T47D (cell line): ENCODE measurements around the gene CPNE1.

Source experiments
- DNase-seq, 2 experiments: peaks; one replicate each; pipeline versions ENCODE4 v3.0.0 to v3.0.0-alpha.2; 2011 to 2012; ENCODE audit warnings: low read depth in 1 of 2, low spot score in 1 of 2
- JUND ChIP-seq: IDR thresholded peaks from 2 replicates; pipeline ENCODE4 v1.6.1; 2012; ENCODE audit warnings: low read depth
- in situ Hi-C: cut with HindIII; loops from 2 replicates; pipeline ENCODE4 v1.10.0; 2016; ENCODE audit warnings: low sequenced_read_pairs, low pct_unique_long_range_greater_than_20kb

The CPNE1 gene

DNA sequence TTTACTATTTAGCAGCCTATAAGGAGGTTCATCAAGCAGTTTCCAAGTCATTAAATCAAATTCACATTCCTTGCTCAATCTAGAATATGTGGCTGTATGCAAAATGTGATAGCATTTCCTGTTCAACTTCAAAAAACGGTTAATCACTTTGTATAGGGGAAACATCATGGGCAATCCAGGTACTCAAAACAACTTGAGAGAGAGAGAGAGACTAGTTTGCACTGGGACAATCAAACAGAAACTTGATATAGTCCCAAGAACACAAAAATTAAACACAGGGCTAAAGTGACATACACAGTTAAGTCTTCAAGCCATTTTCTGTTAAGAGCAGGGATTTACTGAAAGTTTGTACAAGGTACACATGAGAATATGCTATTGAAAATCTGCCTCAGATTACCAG is 7.4 kb downstream of the CPNE1 start:
- no peak for TF ChIP-seq JUND
- DNase-seq = no peak
- in situ Hi-C loops = no loop called here

- no peak for DNase-seq
- in situ Hi-C loops = no loop called here
- no peak for TF ChIP-seq JUND
Observed at GRCh38 chr20:35654415-35654814, 10.3 kb downstream of the CPNE1 start.

GRCh38 chr20:35653893-35654292 is 10.8 kb downstream of the CPNE1 start:
- in situ Hi-C loops = no loop called here
- TF ChIP-seq JUND = no peak
- no peak for DNase-seq

DNA sequence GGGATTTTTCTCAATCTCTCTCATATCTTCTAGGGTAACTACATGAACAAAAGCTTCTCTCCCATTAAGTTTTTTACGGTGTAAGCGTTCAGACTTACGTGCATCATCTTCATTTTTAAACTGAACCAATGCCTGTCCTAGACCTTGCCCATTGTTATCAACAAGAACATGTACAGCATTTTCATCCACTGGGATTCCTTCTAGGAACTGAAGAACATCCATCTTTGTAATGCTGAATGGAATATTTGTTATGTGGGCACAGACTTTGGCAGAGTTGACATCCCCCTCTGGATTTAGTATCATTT is 11.3 kb downstream of the CPNE1 start:
- DNase-seq = no peak
- no peak for TF ChIP-seq JUND
- in situ Hi-C loops = no loop called here

DNA sequence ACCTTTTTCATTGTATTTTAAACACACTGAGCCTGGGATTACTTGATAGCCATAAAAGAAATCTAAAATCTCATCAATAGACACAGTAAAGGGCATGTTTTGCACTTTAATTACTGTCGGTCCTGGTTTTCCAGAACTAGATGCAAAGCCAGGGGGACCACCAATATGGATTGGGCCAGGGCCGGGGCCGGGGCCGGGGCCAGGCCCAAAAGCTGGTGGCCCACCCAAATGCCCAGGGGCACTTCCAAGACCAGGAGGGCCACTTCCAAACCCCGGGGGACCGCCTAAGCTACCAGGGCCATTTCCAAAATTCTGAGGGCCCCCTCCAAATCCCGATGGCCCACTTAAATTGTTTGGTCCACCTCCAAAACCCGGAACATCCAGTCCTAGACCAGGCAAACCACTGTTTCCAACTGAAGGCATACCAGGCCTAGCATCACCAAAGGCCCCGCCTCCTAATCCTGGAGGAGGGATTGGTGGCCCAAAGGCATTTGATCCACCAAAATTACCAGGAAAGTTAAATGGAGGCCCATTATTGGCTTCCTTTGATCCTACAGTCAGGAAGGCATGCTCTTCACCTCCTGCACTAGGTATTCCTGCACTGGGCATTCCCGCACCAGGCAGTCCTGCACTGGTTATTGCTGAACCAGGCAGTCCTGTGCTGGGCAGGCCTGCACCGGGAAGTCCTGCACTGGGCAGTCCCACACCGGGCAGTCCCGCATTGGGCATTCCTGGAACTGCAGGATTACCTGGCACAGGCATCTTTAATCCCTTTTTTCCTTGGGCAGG is 11.9 kb downstream of the CPNE1 start:
- in situ Hi-C loops = no loop called here
- DNase-seq = no peak
- no peak for TF ChIP-seq JUND

DNA sequence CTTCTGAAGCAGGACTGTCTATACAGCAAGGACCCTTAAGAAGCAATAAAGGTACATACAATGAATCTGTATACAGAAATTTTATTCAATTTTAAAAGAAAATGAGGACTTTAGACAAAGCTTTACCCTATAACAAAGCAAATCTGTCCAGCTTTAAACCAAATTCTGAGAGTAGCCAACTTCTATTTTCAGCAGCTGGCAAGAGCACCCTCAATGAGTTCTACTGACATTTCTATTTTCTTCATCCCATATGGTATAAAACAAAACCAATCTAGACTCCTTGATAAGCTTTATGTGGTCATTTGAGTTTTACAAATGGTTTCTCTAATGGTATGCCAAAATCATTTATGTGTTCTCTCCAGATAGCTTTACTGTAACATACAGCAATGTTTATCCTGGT is 12.7 kb downstream of the CPNE1 start:
- no peak for TF ChIP-seq JUND
- no peak for DNase-seq
- in situ Hi-C loops = no loop called here

GRCh38 chr20:35650632-35651031 is 14.1 kb downstream of the CPNE1 start:
- TF ChIP-seq JUND = no peak
- in situ Hi-C loops = no loop called here
- DNase-seq = no peak

GRCh38 chr20:35648836-35649235 is 15.9 kb downstream of the CPNE1 start:
- peak in 1 of 2 experiments; percentile 39 for DNase-seq
- in situ Hi-C loops = no loop called here
- TF ChIP-seq JUND = no peak

DNA sequence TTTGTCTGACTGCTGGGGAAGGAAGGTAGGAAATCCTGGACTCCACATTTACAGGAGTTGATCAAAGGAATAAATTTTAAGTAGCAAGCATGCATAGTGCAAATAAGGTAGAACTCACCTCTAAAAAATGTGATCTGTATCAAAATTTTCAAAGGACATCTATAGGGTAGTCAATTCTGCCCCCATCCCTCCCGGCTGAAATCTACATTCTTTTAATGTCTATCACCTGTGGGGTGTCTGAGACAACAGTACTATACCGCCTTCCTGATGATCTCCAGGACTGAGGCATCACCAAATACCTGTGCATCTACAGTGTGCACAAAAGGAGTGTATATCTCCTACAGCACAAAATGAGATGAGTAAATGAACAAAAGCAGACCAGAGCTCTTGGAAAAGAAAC is 19.9 kb downstream of the CPNE1 start:
- DNase-seq = no peak
- in situ Hi-C loops = no loop called here
- TF ChIP-seq JUND = no peak

DNA sequence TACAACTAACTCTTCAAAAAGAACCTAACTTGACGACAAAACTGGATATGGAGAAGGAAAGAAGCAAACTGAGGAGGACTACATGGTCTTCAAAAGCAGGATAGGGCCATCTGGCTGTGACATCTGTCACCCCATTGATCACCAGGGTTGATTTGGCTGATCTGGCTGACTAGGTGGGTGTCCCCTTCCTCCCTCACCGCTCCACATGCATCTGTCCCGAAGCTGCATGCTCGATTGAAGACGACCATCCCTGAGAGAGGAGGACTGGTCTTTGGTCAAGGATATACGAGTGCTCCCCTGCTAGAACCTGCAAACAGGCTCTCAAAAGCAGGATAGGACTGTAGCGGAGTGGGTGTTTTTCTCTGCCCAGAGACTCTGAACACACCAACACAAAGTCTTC is 21.7 kb downstream of the CPNE1 start:
- in situ Hi-C loops = no loop called here
- no peak for TF ChIP-seq JUND
- no peak for DNase-seq

- in situ Hi-C loops = no loop called here
- no peak for TF ChIP-seq JUND
- no peak for DNase-seq
Observed at GRCh38 chr20:35641743-35642142, 23.0 kb downstream of the CPNE1 start.

GRCh38 chr20:35640724-35641123 is 24.0 kb downstream of the CPNE1 start:
- DNase-seq = no peak
- no peak for TF ChIP-seq JUND
- in situ Hi-C loops = no loop called here

DNA sequence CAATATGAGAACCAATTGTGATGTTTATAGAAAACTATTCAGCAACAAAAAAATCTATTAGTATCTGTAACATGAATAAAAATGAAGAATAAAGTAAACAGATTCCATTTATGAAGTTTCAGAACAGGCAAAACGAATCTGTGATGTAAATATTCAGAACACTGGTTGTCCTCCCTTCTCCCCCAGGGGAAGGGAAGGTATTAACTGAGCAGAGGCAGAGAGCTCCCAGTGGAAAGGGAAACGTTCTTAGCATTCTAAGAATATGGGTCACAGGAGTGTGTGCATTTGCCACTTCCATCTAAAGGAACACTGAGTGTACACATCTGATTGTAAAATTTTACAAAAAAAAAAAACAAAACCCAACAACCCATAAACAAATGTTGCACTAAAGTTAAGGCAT is 25.9 kb downstream of the CPNE1 start:
- no peak for TF ChIP-seq JUND
- in situ Hi-C loops = no loop called here
- DNase-seq = no peak

DNA sequence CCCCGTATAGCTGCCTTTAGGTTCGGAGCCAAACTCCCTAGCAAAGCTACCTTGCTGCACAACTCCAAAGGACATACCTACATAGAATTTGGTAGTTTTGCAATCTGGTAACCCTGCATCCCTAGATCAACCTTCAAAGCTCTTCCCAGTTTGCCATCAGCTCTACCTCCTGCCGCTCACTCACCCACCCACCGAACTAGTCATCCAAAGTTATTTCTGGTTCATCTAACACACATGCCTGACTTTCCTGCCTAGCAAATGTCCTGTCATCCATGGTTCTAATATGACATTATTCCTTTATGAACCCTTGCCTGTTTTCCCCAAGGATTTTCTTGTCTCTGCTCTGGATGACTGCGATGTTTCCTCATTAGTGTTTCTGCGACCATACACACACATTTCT is 27.4 kb downstream of the CPNE1 start:
- in situ Hi-C loops = no loop called here
- no peak for DNase-seq
- no peak for TF ChIP-seq JUND
